DMS 273 treated with DMSO at 0.1 percent for 48 hours (cell line): Measurements from ENCODE around the gene NEK8.
A peak's percentile ranks its signal among the peaks of the same experiment; 100 is the strongest.

ENCODE experiments used
- DNase-seq: peaks from one replicate; lab custom pipeline; 2025; lab: John Stamatoyannopoulos, UW

NEK8 gene

GRCh38 chr17:28744972-28745785 lies 16.6 kb downstream of the NEK8 start:
- DNase-seq, result peak; percentile 55

- no peak for DNase-seq
These were observed 17.3 kb downstream of the NEK8 start for GRCh38 chr17:28745786-28746411.

DNA sequence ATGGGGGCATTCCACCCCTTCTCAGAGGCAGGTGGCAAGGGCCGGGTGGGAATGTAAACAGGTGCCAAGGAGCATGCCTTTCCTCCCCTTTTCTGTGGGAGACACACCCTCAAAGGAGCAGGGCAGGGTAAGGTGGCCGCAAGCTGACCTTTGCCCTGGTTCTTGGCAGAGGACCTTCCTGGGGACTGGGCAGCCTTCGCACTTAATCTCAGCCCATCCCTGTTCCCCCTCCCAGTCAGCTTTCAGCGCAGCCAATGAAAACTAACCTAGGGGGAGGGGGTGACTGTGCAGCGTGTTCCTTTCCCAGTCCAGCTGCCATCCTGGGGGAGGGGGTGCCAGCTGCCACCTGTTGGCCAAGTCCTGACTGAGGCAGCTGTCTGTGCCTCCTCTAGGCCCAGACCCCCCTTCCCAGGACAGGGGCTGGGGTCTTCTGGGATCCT lies 18.0 kb downstream of the NEK8 start:
- DNase-seq, result peak; percentile 78

GRCh38 chr17:28747051-28747691 lies 18.6 kb downstream of the NEK8 start:
- peak; percentile 77 for DNase-seq

DNA sequence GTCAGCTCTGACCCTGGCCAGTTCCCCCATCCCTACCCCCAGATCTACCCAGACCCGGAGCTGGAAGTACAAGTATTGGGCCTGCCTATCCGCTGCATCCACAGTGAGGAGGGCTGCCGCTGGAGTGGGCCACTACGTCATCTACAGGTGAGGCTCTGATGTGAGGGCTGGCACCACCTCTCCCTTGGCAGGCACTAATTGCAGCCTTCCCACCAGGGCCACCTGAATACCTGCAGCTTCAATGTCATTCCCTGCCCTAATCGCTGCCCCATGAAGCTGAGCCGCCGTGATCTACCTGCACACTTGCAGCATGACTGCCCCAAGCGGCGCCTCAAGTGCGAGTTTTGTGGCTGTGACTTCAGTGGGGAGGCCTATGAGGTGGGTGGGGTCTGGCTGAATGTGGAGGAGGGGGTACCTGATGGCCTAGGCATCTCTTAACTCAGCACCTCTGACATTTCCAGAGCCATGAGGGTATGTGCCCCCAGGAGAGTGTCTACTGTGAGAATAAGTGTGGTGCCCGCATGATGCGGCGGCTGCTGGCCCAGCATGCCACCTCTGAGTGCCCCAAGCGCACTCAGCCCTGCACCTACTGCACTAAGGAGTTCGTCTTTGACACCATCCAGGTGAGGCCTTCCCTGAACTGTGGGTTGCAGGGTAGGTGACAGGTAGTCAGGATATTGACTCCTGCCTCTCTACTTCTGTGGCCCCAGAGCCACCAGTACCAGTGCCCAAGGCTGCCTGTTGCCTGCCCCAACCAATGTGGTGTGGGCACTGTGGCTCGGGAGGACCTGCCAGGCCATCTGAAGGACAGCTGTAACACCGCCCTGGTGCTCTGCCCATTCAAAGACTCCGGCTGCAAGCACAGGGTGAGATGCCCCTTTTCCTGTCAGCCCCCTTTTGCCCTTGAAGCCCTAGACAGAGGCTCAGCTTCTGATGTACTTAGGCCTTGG lies 19.5 kb downstream of the NEK8 start:
- DNase-seq, result no peak

DNA sequence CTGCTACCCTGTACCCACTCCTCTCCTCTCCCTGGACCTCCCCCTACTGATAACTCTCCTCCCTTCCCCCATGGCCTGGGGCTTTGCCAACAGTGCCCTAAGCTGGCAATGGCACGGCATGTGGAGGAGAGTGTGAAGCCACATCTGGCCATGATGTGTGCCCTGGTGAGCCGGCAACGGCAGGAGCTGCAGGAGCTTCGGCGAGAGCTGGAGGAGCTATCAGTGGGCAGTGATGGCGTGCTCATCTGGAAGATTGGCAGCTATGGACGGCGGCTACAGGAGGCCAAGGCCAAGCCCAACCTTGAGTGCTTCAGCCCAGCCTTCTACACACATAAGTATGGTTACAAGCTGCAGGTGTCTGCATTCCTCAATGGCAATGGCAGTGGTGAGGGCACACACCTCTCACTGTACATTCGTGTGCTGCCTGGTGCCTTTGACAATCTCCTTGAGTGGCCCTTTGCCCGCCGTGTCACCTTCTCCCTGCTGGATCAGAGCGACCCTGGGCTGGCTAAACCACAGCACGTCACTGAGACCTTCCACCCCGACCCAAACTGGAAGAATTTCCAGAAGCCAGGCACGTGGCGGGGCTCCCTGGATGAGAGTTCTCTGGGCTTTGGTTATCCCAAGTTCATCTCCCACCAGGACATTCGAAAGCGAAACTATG lies 20.4 kb downstream of the NEK8 start:
- no peak for DNase-seq

DNA sequence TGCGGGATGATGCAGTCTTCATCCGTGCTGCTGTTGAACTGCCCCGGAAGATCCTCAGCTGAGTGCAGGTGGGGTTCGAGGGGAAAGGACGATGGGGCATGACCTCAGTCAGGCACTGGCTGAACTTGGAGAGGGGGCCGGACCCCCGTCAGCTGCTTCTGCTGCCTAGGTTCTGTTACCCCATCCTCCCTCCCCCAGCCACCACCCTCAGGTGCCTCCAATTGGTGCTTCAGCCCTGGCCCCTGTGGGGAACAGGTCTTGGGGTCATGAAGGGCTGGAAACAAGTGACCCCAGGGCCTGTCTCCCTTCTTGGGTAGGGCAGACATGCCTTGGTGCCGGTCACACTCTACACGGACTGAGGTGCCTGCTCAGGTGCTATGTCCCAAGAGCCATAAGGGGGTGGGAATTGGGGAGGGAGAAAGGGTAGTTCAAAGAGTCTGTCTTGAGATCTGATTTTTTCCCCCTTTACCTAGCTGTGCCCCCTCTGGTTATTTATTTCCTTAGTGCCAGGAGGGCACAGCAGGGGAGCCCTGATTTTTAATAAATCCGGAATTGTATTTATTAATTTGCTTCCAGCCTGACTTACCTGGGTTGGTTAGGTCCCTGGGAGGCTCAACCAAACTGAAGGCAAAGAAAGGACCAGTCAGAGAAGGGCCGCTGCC lies 21.1 kb downstream of the NEK8 start:
- no peak for DNase-seq

GRCh38 chr17:28750178-28751047 lies 21.8 kb downstream of the NEK8 start:
- peak; percentile 79 for DNase-seq

DNA sequence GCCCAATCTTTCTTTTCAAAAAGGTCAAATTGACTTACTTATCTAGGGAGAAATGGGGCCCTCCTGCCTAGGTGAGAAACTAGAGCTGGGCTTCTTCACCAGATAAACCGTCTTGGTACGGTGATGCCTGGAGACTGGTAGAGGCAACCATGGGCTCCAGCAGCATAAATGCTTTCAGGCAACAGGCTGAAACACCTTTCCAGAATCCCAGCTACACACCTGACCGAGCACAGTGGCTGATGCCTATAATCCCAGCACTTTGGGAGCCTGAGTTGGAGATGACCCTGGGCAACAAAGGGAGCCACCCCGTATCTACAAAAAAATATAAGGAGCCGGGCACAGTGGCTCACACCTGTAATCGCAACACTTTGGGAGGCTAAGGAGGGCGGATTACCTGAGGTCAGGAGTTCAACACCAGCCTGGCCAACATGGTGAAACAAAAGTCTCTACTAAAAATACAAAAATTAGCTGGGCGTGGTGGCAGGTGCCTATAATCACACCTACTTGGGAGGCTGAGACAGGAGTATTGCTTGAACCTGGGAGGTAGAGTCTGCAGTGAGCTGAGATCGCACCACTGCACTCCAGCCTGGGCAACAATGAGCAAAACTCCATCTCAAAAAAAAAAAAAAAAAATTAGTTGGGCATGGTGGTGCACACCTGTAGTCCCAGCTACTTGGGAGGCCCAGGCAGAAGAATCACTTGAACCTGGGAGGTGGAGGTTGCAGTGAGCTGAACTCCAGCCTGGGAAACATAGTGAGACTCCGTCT lies 23.2 kb downstream of the NEK8 start:
- no peak for DNase-seq

DNA sequence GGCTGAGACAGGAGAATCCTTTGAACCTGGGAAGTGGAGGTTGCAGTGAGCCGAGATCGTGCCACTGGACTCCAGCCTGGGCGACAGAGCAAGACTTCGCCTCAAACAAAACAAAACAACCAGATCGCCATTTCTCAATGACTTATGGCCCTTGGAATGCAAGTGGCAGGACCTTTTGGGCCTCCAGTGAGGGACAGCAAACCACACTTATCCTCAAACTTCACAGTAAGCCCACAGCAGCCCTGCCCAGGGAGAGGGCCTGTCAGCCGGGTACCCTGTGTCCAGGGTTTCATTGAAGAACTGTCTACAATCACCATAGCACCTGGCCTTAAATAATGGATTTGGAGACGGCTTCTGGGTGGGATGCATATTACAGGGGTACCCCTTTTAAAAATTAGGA lies 26.9 kb downstream of the NEK8 start:
- no peak for DNase-seq

DNA sequence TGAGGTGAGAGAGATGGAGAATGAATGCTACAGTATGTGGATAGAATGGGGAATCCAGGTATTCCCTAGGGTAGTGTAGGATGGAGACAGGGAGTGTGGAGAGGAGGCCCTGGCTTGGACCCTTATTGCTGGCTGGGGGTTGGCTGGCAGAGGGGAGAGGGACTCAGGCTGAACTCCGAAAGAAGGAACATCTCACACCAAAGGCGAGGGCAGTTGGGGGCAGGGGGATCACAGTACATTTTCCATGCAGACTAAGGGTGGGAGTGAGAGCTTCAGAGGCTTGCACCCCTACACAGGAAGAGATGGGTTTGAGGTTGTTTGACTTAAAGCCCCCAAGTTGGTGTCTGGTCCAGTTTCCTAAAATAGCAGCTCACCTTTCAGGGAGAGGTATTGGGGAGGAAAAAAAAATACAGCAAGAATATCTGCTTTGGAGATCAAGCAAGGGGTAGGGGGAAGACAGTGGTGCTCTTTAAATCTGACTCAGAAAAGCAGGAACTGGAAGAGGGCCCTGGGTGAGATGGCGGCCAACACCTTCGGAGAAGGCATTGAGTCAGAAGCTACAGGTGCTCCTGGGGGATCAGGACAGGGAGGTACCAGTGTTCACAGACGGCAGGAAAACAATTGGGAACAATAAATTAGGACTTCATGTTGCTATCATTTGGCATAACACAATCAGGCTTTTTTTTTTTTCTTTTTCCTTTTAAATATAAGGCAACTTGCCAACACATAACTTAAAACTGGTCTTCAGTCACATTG lies 27.6 kb downstream of the NEK8 start:
- no peak for DNase-seq

DNA sequence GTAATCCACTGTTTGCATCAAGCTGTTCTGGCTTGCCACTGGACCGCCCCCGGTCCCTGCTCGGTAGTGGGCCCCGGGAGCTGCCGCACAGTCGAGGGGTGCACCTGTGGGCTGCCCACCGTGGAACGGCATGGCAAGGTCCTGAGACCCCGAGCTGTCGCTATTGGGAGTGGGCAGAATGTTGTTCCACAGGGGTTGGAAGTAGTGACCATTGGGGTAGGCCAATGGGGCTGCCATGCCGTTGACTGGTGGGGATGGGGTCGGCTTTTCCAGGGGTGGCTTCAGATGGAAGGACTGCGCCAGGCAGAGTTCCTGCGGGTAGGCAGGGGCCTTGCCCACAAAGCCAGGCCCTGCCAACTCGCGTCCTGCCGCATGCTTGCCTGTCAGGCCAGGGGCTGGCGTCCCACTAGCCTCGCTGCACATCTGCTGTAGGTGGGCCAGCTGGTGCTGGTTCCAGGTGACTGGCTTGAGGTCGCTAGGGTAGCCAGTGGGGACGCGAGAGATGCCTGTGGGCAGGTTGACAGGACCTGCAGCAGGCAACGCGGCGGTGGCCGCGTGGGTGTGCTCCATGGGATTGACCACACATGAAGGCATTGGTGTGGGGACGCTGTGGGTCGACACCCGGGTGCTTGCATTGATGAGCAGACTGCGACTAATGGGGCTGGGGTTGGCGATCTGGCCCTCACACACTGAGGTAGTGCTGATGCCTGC lies 30.0 kb downstream of the NEK8 start:
- no peak for DNase-seq

DNA sequence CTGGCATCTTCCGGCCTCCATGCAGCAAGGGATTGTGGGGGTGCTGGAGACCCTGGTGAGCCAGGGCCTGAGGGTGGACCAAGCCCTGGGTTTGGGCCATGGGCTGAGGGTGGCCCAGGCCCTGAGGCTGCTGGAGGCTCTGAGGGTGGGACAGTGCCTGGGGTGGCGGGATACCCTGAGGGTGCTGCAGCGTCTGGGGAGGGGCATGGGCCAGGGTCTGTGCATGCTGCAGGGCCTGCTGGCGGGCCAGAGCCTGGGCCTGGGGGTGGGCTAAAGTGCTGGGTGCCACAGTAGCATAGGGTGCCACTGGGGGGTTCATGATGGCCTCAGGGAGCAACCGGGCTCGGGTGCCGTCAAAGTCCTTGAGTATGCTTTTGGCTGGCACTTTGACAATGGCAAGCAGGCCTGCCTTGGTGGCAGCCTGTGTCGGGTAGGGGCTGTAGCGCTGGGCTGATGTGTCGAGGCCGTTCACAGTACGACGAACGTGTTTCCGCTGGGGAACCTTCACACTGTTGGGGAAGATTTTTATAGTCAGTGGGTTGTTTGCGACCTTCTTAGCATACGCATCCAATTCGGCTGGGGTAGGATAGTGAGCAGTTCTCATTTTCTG lies 30.8 kb downstream of the NEK8 start:
- no peak for DNase-seq

GRCh38 chr17:28760601-28761562 lies 32.3 kb downstream of the NEK8 start:
- DNase-seq, result no peak

DNA sequence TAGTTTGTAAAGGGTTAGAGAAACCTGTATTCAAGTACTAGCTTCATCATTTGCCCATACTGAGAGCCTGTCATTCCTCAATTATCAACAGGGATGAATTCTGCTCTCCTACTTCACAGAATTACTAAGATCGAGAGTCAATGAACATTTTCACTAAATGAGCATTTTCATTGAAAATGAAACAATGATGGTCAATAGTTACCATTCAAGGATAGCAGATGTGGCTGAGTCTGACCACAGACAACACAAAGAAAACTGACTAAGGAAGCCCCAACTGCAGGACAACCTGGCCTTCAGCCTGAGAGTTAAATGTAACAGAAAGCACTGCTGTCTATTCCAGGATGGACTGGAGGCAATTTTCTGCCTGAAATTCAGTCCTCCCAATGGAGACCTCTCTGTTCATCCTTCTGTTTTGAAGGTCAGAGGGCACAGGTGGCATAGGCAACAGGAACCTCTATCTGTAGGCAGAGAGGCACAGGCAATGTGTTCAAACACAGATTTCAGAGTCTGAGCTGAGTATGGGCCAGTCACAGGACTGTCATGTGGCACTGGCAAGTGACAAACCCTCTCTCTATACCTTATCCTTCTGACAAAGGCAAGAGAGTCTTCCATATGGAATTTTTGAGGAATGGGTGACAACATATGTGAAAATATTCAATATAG lies 34.7 kb downstream of the NEK8 start:
- no peak for DNase-seq
